HEK293T (cell line): ENCODE measurements around the gene MFNG.

Source experiments
- CTCF ChIA-PET: fragments of 350-600 bp; formaldehyde crosslinking; extraction: SDS; loops from one replicate; lab custom pipeline; 2021; ENCODE audit warnings: antibody characterized with exemption, inconsistent platforms; lab: Yijun Ruan, JAX
- POLR2A ChIA-PET: fragments of 350-600 bp; formaldehyde crosslinking; extraction: SDS; loops from one replicate; lab custom pipeline; 2020; ENCODE audit warnings: antibody characterized with exemption, inconsistent platforms; lab: Yijun Ruan, JAX
- DNase-seq: peaks from one replicate; pipeline ENCODE4 v3.0.0; 2012; ENCODE audit warnings: mixed read lengths; ENCODE audit errors: extremely low spot score
- ARNT ChIP-seq: fragments of 450-650 bp; IDR thresholded peaks from 2 replicates; pipeline ENCODE4 v1.6.1; 2017; ENCODE audit warnings: mild to moderate bottlenecking
- BHLHE40 ChIP-seq: fragments of 450-650 bp; IDR thresholded peaks from 2 replicates; pipeline ENCODE4 v1.6.1; 2016; ENCODE audit warnings: mild to moderate bottlenecking, moderate library complexity, borderline replicate concordance
- CTBP1 ChIP-seq: fragments of 450-650 bp; IDR thresholded peaks from 2 replicates; pipeline ENCODE4 v1.6.1; 2016; ENCODE audit warnings: borderline replicate concordance
- ELF4 ChIP-seq: fragments of 450-650 bp; IDR thresholded peaks from 2 replicates; pipeline ENCODE4 v1.6.1; 2017; ENCODE audit warnings: antibody characterized with exemption
- FOXA1 ChIP-seq: fragments of 450-650 bp; IDR thresholded peaks from 2 replicates; pipeline ENCODE4 v1.6.1; 2016; ENCODE audit warnings: mild to moderate bottlenecking
- FOXK2 ChIP-seq: fragments of 450-650 bp; IDR thresholded peaks from 2 replicates; pipeline ENCODE4 v1.6.1; 2016; ENCODE audit warnings: mild to moderate bottlenecking
- FOXM1 ChIP-seq: fragments of 450-650 bp; IDR thresholded peaks from 2 replicates; pipeline ENCODE4 v1.6.1; 2017; ENCODE audit warnings: mild to moderate bottlenecking, borderline replicate concordance
- HDGF ChIP-seq: fragments of 450-650 bp; IDR thresholded peaks from 2 replicates; pipeline ENCODE4 v1.6.1; 2017; ENCODE audit warnings: antibody characterized with exemption, borderline replicate concordance
- L3MBTL2 ChIP-seq: fragments of 450-650 bp; conservative IDR thresholded peaks from 2 replicates; pipeline ENCODE4 v1.6.1; 2016; ENCODE audit warnings: mild to moderate bottlenecking
- LEF1 ChIP-seq: fragments of 450-650 bp; IDR thresholded peaks from 2 replicates; pipeline ENCODE4 v1.6.1; 2017; ENCODE audit warnings: mild to moderate bottlenecking, borderline replicate concordance
- NFRKB ChIP-seq: fragments of 450-650 bp; IDR thresholded peaks from 2 replicates; pipeline ENCODE4 v1.6.1; 2016; ENCODE audit warnings: mild to moderate bottlenecking, moderate library complexity
- SP1 ChIP-seq: fragments of 450-650 bp; IDR thresholded peaks from 2 replicates; pipeline ENCODE4 v1.6.1; 2017
- SUZ12 ChIP-seq: fragments of 450-650 bp; IDR thresholded peaks from 2 replicates; pipeline ENCODE4 v1.6.1; 2016; ENCODE audit warnings: mild to moderate bottlenecking
- TARDBP ChIP-seq: fragments of 450-650 bp; IDR thresholded peaks from 2 replicates; pipeline ENCODE4 v1.6.1; 2016
- ZNF384 ChIP-seq: fragments of 450-650 bp; IDR thresholded peaks from 2 replicates; pipeline ENCODE4 v1.6.1; 2016
- TF ChIP-seq, protein P1 (sequence below): fragments of 450-650 bp; IDR thresholded peaks from 2 replicates; pipeline ENCODE4 v1.6.1; 2016

MFNG gene

DNA sequence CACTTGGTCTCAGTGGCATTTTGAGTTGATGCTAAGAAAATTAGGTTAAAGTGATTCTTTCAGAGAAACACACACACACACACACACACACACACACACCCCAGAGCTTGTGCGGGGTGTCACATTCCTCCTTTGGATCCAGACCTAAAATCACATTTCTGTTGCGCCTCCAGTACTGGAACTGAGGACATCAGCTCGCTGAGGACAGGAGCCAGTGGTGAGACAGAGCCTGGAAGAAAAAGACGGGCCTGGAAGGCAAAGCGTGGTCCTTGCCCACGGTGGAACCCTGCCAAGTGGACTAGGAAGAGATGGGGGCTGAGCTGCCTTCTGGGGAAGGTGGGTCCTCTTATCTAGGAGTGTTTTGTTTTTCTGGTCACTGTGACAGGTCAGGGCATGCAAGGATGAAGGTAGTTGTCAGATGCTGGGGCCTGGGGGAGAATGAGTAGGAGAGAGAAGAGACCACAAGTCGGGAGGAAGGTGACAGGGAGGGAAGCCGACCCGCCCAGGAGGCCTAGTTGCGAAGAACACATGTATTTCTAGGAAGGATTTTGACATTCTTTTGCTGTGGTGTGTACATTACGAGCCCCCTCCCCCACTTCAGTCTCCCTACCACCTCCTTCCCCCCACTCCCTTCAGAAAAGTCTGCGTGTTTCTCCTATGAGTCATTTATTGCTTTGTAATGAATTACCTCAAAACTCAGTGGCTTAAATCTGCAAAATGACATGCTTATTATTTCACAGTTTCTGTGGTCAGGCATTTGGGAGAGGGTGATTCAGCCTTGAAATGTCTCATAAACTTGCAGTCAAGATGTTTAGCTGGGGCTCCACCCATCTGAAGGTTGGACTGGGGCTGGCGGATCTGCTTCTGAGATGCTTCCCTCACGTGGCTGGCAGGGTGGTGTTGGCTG lies 54.1 kb downstream of the MFNG start:
- POLR2A ChIA-PET = no interaction called here
- CTCF ChIA-PET = interaction anchor here (0.5 to 2.2 kb wide), 6 partner anchors 27 to 455 kb away, joined by 3 to 5 read pairs (median 4); no protein-coding TSS in a partner anchor
- DNase-seq = no peak
- TF ChIP-seq FOXA1 (no peak), ZNF384 (no peak), SP1 (no peak), ARNT (no peak), NFRKB (no peak), FOXM1 (no peak), HDGF (no peak), SUZ12 (no peak), BHLHE40 (no peak), L3MBTL2 (no peak), ELF4 (no peak), FOXK2 (no peak), CTBP1 (no peak), TARDBP (no peak), LEF1 (no peak)
- TF ChIP-seq, protein P1, sequence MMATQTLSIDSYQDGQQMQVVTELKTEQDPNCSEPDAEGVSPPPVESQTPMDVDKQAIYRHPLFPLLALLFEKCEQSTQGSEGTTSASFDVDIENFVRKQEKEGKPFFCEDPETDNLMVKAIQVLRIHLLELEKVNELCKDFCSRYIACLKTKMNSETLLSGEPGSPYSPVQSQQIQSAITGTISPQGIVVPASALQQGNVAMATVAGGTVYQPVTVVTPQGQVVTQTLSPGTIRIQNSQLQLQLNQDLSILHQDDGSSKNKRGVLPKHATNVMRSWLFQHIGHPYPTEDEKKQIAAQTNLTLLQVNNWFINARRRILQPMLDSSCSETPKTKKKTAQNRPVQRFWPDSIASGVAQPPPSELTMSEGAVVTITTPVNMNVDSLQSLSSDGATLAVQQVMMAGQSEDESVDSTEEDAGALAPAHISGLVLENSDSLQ = no peak

GRCh38 chr22:37431366-37431765 lies 54.8 kb downstream of the MFNG start:
- POLR2A ChIA-PET = no interaction called here
- TF ChIP-seq NFRKB = no peak
- no peak for TF ChIP-seq FOXM1
- no peak for TF ChIP-seq LEF1
- TF ChIP-seq ZNF384 = no peak
- TF ChIP-seq SUZ12 = no peak
- no peak for TF ChIP-seq HDGF
- no peak for TF ChIP-seq FOXA1
- TF ChIP-seq CTBP1 = no peak
- no peak for TF ChIP-seq BHLHE40
- no peak for TF ChIP-seq TARDBP
- TF ChIP-seq FOXK2 = no peak
- TF ChIP-seq ELF4 = no peak
- TF ChIP-seq SP1 = no peak
- no peak for TF ChIP-seq ARNT
- TF ChIP-seq, protein P1 = no peak
- no peak for TF ChIP-seq L3MBTL2
- CTCF ChIA-PET = interaction anchor here (0.5 to 2.2 kb wide), 3 partner anchors 27 to 455 kb away, joined by 3 to 5 read pairs (median 3); no protein-coding TSS in a partner anchor
- DNase-seq = no peak

DNA sequence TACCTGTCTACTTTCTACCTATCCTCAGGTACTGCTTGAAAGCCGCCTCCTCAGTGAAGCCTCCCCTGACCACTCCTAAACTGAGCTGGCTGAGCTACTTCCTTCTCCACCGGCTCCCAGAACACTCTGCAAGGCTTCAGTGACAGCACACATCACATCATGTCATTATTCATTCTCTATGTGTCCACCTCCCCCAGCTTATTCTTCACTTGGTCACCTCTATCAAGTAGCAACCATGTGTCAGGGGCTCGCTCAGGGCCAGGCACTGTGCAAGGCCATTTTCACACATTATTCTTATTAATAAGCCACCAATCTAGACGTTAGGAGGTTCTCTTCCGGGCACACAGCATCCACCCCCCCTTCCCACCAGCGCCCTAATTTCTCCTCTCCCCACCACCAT lies 55.2 kb downstream of the MFNG start:
- ChIA-PET CTCF (interaction anchor here (0.7 to 2.2 kb wide), 2 partner anchors 28 kb away, joined by 3 to 5 read pairs; no protein-coding TSS in a partner anchor), POLR2A (no interaction called here)
- no peak for DNase-seq
- TF ChIP-seq, protein P1 = no peak
- no peak for TF ChIP-seq ZNF384
- TF ChIP-seq L3MBTL2 = no peak
- TF ChIP-seq FOXA1 = no peak
- no peak for TF ChIP-seq ELF4
- TF ChIP-seq FOXK2 = no peak
- TF ChIP-seq ARNT = no peak
- TF ChIP-seq FOXM1 = no peak
- no peak for TF ChIP-seq HDGF
- TF ChIP-seq SUZ12 = no peak
- TF ChIP-seq CTBP1 = no peak
- TF ChIP-seq BHLHE40 = no peak
- no peak for TF ChIP-seq NFRKB
- no peak for TF ChIP-seq SP1
- no peak for TF ChIP-seq TARDBP
- TF ChIP-seq LEF1 = no peak

GRCh38 chr22:37428649-37429586 lies 57.3 kb downstream of the MFNG start:
- ChIA-PET CTCF (interaction anchor here (0.6 to 2.4 kb wide), 13 partner anchors 16 to 124 kb away, joined by 3 to 17 read pairs (median 3); no protein-coding TSS in a partner anchor), POLR2A (no interaction called here)
- no peak for TF ChIP-seq L3MBTL2
- no peak for TF ChIP-seq CTBP1
- TF ChIP-seq LEF1 = no peak
- TF ChIP-seq ZNF384 = no peak
- no peak for TF ChIP-seq FOXK2
- no peak for TF ChIP-seq SUZ12
- no peak for TF ChIP-seq FOXA1
- TF ChIP-seq, protein P1 = no peak
- no peak for TF ChIP-seq HDGF
- no peak for TF ChIP-seq BHLHE40
- no peak for TF ChIP-seq TARDBP
- no peak for TF ChIP-seq SP1
- peak; percentile 83 for DNase-seq
